Umbilical cord (tissue), 2 donors: ENCODE results near the gene CENPS. TPM values are rescaled to one million over a fixed set of nuclear protein-coding genes. Genes with fewer than 3 reads are reported as not detected.

Experiments used
- DNase-seq: peaks from one replicate; pipeline ENCODE4 v3.0.0-alpha.2; 2015; ENCODE audit warnings: low spot score
- total RNA-seq: library from RNA; depleted of rRNA; stranded (reverse); fragments of >200 nt; gene quantifications from one replicate; pipeline ENCODE4 v1.2.3, GENCODE V29; 2014; ENCODE audit warnings: low replicate concordance; ENCODE audit not compliant: insufficient read depth

The CENPS gene
- total RNA-seq, 1 donor from 2014 or later: 9.9 TPM

DNA sequence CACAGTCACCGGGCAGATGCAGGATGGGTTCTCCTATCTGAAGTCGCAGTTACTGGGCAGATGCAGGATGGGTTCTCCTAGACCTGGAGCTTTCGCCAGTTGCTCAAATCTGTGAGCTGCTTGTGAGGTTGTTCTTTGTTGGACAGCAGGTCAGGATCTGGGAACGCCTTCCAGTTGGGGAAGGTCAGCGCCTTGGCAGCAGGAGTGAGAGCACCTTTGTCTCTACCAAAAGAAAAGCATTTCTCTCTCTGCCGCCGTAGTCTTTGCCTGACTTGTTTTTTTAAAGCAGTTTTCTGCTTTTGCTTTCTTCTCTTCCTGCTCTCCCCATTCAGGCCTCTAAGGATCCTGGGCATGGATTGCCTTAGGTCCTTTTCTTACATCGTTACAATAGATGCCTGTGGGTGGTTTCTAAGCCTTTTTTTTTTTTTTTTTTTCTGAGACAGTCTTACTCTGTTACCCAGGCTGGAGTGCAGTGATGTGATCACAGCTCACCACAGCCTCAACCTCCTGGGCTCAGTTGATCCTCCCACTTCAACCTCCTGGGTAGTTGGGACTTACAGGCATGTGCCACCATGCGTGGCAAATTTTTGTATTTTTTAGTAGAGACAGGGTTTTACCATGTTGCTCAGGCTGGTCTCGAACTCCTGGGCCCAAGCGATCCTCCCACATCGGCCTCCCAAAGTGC is 60.2 kb downstream of the CENPS start:
- DNase-seq: no peak

Other genes starting within 250 kb of the CENPS start
- 40.4 TPM for gene KIF1B, start 219.9 kb upstream of the CENPS start, total RNA-seq
- 22.4 TPM for gene PGD, start 31.4 kb upstream of the CENPS start, total RNA-seq
- gene CORT, start 19.6 kb downstream of the CENPS start, total RNA-seq: not detected
- gene DFFA, start 42.1 kb downstream of the CENPS start, total RNA-seq: 26.2 TPM
- 22.1 TPM for gene PEX14, start 44.5 kb downstream of the CENPS start, total RNA-seq